K562 (cell line): Measurements from ENCODE around the gene ATXN1. TPM values are rescaled to one million over a fixed set of nuclear protein-coding genes. Genes with fewer than 3 reads are reported as not detected.

Experiments
- ATAC-seq: fragments of 200-7000 bp; cut with Tn5 transposase; 3 replicates; pipeline ENCODE4 v1.9.1; 2020; ENCODE audit warnings: moderate library complexity
- BruUV-seq: library from RNA; stranded (reverse); fragments of 400-500 nt; replicated peaks from 2 replicates; lab custom pipeline; 2021; lab: Mats Ljungman, UMichigan
- CTCF ChIA-PET: fragments of 300-600 bp; formaldehyde crosslinking; extraction: SDS; loops from one replicate; lab custom pipeline; 2021; ENCODE audit warnings: low intra/inter-chr PET ratio; lab: Yijun Ruan, JAX
- POLR2A ChIA-PET: fragments of 300-600, 350-650 bp; sonication (Branson Sonifier 250); formaldehyde crosslinking; extraction: SDS; loops from one replicate; lab custom pipeline; 2021; ENCODE audit warnings: antibody characterized with exemption, inconsistent platforms; lab: Yijun Ruan, JAX
- DNase-seq, 4 experiments: peaks; one replicate each; pipeline versions ENCODE4 v3.0.0 to v3.0.0-alpha.2; 2011 to 2018; ENCODE audit warnings: low spot score in 3 of 4, mixed read lengths in 3 of 4; ENCODE audit errors: extremely low read depth in 1 of 4
- FAIRE-seq: peaks from 2 replicates; lab custom pipeline; 2011; peaks lifted over from hg19 to GRCh38; lab: Jason Lieb, UNC
- H2AFZ ChIP-seq: 2 replicates; pipeline ENCODE4 v1.6.0; 2011; ENCODE audit warnings: low read depth, low read length, control low read depth, inconsistent platforms
- H3K27ac ChIP-seq: fragments of 200-600 bp; 3 replicates; pipeline ENCODE4 v1.8.0; 2011; ENCODE audit warnings: low read depth, mild to moderate bottlenecking, control low read depth, inconsistent platforms, low read length, moderate library complexity, mixed read lengths; ENCODE audit errors: extremely low read depth
- H3K27me3 ChIP-seq, 2 experiments: fragments of 300-600 bp in 1 of 2; 2 replicates in 1 of 2; 3 replicates in 1 of 2; pipeline versions ENCODE4 v1.6.0 to v1.8.0; 2011; ENCODE audit warnings: inconsistent platforms in 2 of 2, low read length in 2 of 2, mild to moderate bottlenecking in 1 of 2, mixed read lengths in 1 of 2, moderate library complexity in 1 of 2; ENCODE audit not compliant: control insufficient read depth in 2 of 2, insufficient read depth in 2 of 2
- H3K36me3 ChIP-seq: fragments of 300-600 bp; 3 replicates; pipeline ENCODE4 v1.8.0; 2011; ENCODE audit warnings: mild to moderate bottlenecking, low read length, inconsistent platforms; ENCODE audit not compliant: control insufficient read depth, insufficient read depth
- H3K4me1 ChIP-seq, 2 experiments: fragments of 200-600 bp in 1 of 2; replicated peaks in 1 of 2; 2 replicates in 1 of 2; 3 replicates in 1 of 2; pipeline versions ENCODE4 v1.5.1 to v1.8.0; 2011; ENCODE audit warnings: inconsistent platforms in 2 of 2, low read length in 2 of 2, mild to moderate bottlenecking in 1 of 2, mixed read lengths in 1 of 2, moderate library complexity in 1 of 2; ENCODE audit not compliant: control insufficient read depth in 2 of 2, insufficient read depth in 2 of 2
- H3K4me2 ChIP-seq: 2 replicates; pipeline ENCODE4 v1.6.1; 2011; ENCODE audit warnings: low read length, control low read depth, inconsistent platforms, mixed read lengths; ENCODE audit not compliant: insufficient read depth
- H3K4me3 ChIP-seq: fragments of 200-600 bp; sonication (generic), shearing (Covaris generic); 2 replicates; pipeline ENCODE4 v1.5.1; 2016; ENCODE audit warnings: control low read depth, inconsistent platforms
- H3K79me2 ChIP-seq: fragments of 200-600 bp; 3 replicates; pipeline ENCODE4 v1.8.0; 2011; ENCODE audit warnings: low read length, inconsistent platforms; ENCODE audit not compliant: control insufficient read depth, insufficient read depth
- H3K9ac ChIP-seq, 2 experiments: 2 replicates each; pipeline versions ENCODE4 v1.6.0 to v1.6.1; 2011; ENCODE audit warnings: low read depth in 2 of 2, low read length in 2 of 2, control low read depth in 1 of 2, inconsistent platforms in 1 of 2, mild to moderate bottlenecking in 1 of 2, mixed read lengths in 1 of 2; ENCODE audit not compliant: insufficient read depth in 1 of 2
- H3K9me1 ChIP-seq: one replicate; pipeline ENCODE4 v1.6.0; 2011; ENCODE audit warnings: inconsistent platforms, mild to moderate bottlenecking, low read length, moderate library complexity; ENCODE audit not compliant: control insufficient read depth, insufficient read depth
- H3K9me3 ChIP-seq: replicated peaks from 2 replicates; pipeline ENCODE4 v1.5.1; 2011; ENCODE audit warnings: low read depth, low read length, inconsistent platforms; ENCODE audit not compliant: control insufficient read depth, insufficient read depth
- H4K20me1 ChIP-seq: replicated peaks from 2 replicates; pipeline ENCODE4 v1.6.1; 2011; ENCODE audit warnings: low read length, inconsistent platforms, mixed read lengths; ENCODE audit not compliant: control insufficient read depth, insufficient read depth
- SAFB2 ChIP-seq: fragments of 200-400 bp; formaldehyde crosslinking; IDR thresholded peaks from 2 replicates; pipeline ENCODE4 v1.6.1; 2018; ENCODE audit warnings: borderline replicate concordance, low read length, low read depth, moderate library complexity; ENCODE audit not compliant: severe bottlenecking
- SOX6 ChIP-seq: fragments of 450-650 bp; IDR thresholded peaks from 2 replicates; pipeline ENCODE4 v1.6.1; 2014; ENCODE audit warnings: mild to moderate bottlenecking
- SPI1 ChIP-seq: IDR thresholded peaks from 2 replicates; pipeline ENCODE4 v1.6.1; 2011; ENCODE audit warnings: low read depth, low read length, control low read depth, borderline replicate concordance
- WGBS: fragments of 100-300 bp; shearing (Covaris generic); methylation state at CpG from one replicate; pipeline ENCODE4 v1.1.6; 2016; ENCODE audit warnings: low coverage, mixed read lengths; ENCODE audit not compliant: insufficient coverage; ENCODE audit errors: missing lambda C conversion rate; 5-methylcytosine and 5-hydroxymethylcytosine counted together
- in situ Hi-C: fragments of 300-500 bp; cut with MboI; formaldehyde crosslinking; loops from 4 replicates; pipeline ENCODE4 v1.15.0; 2018; ENCODE audit warnings: inconsistent platforms, mixed read lengths
- intact Hi-C: fragments of 100-400 bp; cut with micrococcal nuclease; formaldehyde crosslinking; loops from 2 replicates; pipeline ENCODE4 v1.14.2; 2022
- polyA plus RNA-seq, 8 experiments: library from polyadenylated mRNA; depleted of rRNA in 4 of 8; stranded (reverse) in 5 of 8; unstranded in 3 of 8; fragments of >200 nt; fragmentation: Nextera tagmentation in 2 of 8; fragmentation: Illumina TruSeq in 1 of 8; extraction: Ambion mirVana in 2 of 8; extraction: Trizol in 1 of 8; gene quantifications; 2 replicates each; pipeline versions ENCODE4 v1.2.1 to v1.2.3, GENCODE V29; 2011 to 2014; ENCODE audit warnings: inconsistent platforms in 1 of 8, missing spikeins in 1 of 8
- total RNA-seq, 7 experiments: library from RNA; depleted of rRNA in 6 of 7; stranded (reverse); fragments of >200 nt in 6 of 7; fragmentation: Illumina TruSeq in 2 of 7; extraction: Trizol in 2 of 7; gene quantifications; 2 replicates each; pipeline versions ENCODE4 v1.2.1 to v1.2.3, GENCODE V29; 2011 to 2021; ENCODE audit warnings: low replicate concordance in 1 of 7

Gene ATXN1
- total and polyA plus RNA-seq, 9 of the 15 experiments (the other 6 are each of a cell fraction or from before 2014, with no cell fraction given), result under 0.01 to 1.2 (median 0.58) TPM

DNA sequence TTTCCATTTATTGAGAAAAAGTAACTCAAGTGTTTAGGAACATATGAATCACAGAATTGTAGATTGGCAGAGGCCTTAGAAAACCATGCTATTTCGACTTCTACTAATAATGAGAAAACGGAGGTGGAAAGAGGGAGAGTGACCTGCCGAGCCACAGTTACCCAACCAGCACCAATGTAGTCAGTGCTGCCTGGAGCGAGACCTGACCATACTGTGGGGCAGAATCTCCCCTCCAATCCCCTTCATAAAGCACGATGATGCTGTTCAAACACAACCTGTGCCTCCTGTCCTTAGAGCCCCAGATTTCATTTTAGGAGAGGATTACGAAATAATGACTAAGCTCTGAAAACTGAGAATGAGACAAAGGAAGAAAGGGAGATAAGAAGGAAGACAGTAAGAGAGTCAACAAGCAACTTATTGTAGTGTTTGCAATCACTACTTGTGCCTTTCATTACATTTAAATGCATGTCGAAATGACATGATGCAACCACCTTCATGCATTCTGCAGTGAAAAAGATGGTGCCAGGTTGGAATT is 70.6 kb downstream of the ATXN1 start (continued):
- peak; percentile 46; the same call in 1 of the 2 replicates for TF ChIP-seq SOX6

DNA sequence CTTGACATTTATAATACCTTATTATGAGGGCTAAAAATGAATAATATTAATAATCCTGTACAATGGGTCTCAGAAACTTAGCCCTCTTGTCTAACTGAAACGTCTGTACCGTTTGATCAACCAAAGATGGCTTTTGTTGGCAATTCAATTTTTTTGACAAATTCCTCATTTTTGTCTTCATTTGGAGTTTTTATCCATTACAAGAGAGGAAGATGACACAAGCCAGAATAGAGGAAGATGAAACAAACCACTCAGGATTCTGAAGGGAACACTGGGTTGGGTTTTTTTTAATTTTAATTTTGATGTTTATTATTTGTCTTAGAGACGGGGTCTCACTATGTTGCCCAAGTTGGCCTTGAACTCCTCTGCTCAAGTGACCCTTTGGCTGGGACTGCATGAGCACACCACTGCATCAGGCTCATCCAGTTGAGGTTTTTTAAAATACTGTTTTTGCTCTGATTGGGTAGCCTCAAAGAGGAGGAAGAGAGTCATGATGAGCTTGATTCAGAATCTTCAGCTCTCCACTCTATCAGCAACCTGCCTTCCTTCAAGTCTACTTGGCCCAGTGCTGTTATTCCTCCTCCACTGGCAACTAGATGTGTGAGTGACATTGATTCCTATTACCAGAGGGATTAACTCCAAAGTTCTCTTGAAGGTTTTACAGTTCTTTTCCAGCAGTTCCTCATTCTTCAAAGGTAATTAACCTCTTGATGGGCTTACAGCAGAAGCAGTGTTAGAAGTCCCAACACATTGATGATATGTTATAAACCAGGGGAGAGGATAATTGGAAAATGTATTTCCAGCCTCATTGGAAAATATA is 71.3 kb downstream of the ATXN1 start:
- DNase-seq (no peak), FAIRE-seq (no peak), ATAC-seq (no peak)
- Histone ChIP-seq H3K4me2 (no peak overlapping the region), H3K9me1 (no peaks in the 10 kb centered on the region), H3K36me3 (no peaks in the 10 kb centered on the region), H2AFZ (no peak overlapping the region), H3K4me1 (no peaks in the 10 kb centered on the region), H3K9me3 (no peaks in the 10 kb centered on the region), H4K20me1 (no peaks in the 10 kb centered on the region; the same call in 1 of the 2 replicates), H3K9ac (no peak overlapping the region), H3K79me2 (no peaks in the 10 kb centered on the region)
- in situ Hi-C loops, result no loop called here
- intact Hi-C loops, result no loop called here
- 0% methylated on average over 3 of the region's 3 CpGs for WGBS
- TF ChIP-seq SPI1 (0 out of 2 replicates have a peak, but pooled peaks have one; percentile 12), SAFB2 (no peak)
- TF ChIP-seq, all 486 proteins: peak for 1
- Histone ChIP-seq H3K4me3 (no peak overlapping the region), H3K27me3 (no peaks in the 10 kb centered on the region), H3K27ac (no peak overlapping the region)
- CTCF ChIA-PET, result no interaction called here
- no TSS peak for BruUV-seq
- POLR2A ChIA-PET, result interaction anchor here (0.6 kb wide), 1 partner anchor 873 kb away, joined by 3 read pairs; no protein-coding TSS in a partner anchor
